CD4-positive, CD25-positive, alpha-beta regulatory T cell (primary cell): ENCODE results near the gene HSPB6. TPM values are rescaled to one million over a fixed set of nuclear protein-coding genes. Genes with fewer than 3 reads are reported as not detected.

Experiments
- ATAC-seq, 2 donors: fragments of 150-1000 bp; cut with Tn5 transposase; one replicate each; pipeline ENCODE4 v1.10.0; 2021; ENCODE audit warnings: low read depth in 2 of 2, moderate number of reproducible peaks in 2 of 2, moderate library complexity in 1 of 2
- DNase-seq, 3 donors: peaks; one replicate each; pipeline versions ENCODE4 v3.0.0 to v3.0.0-alpha.2; 2012 to 2022; ENCODE audit warnings: mixed read lengths in 1 of 3
- H3K27ac ChIP-seq: one replicate; pipeline ENCODE4 v1.7.0; 2013; ENCODE audit warnings: mild to moderate bottlenecking, low read length; ENCODE audit not compliant: insufficient read depth, poor library complexity, severe bottlenecking
- H3K27me3 ChIP-seq: one replicate; pipeline ENCODE4 v1.7.0; 2013; ENCODE audit warnings: low read length; ENCODE audit not compliant: control insufficient read depth, insufficient read depth
- H3K36me3 ChIP-seq: one replicate; pipeline ENCODE4 v1.7.0; 2013; ENCODE audit warnings: mild to moderate bottlenecking, low read length, moderate library complexity; ENCODE audit not compliant: control insufficient read depth, insufficient read depth
- H3K4me1 ChIP-seq: 2 replicates; pipeline ENCODE4 v1.7.0; 2013; ENCODE audit warnings: mild to moderate bottlenecking, low read length; ENCODE audit not compliant: insufficient read depth, control insufficient read depth, poor library complexity, severe bottlenecking
- H3K4me3 ChIP-seq: one replicate; pipeline ENCODE4 v1.7.0; 2013; ENCODE audit warnings: low read depth, mild to moderate bottlenecking, low read length, moderate library complexity
- H3K9me3 ChIP-seq, 2 experiments: 1 replicate in 1 of 2; 2 replicates in 1 of 2; pipeline ENCODE4 v1.7.0; 2013; ENCODE audit warnings: low read length in 2 of 2, mild to moderate bottlenecking in 1 of 2, moderate library complexity in 1 of 2; ENCODE audit not compliant: control insufficient read depth in 2 of 2
- H3K27ac Mint-ChIP-seq, 3 donors: one replicate each; pipeline ENCODE4 v1.8.0; 2020 to 2022; ENCODE audit warnings: mild to moderate bottlenecking in 3 of 3, mixed read lengths in 3 of 3, moderate library complexity in 2 of 3
- H3K27me3 Mint-ChIP-seq: one replicate; pipeline ENCODE4 v1.8.0; 2022; ENCODE audit warnings: mild to moderate bottlenecking, mixed read lengths
- H3K36me3 Mint-ChIP-seq: one replicate; pipeline ENCODE4 v1.8.0; 2020; ENCODE audit warnings: mixed read lengths
- H3K4me1 Mint-ChIP-seq, 4 donors: one replicate each; pipeline ENCODE4 v1.8.0; 2020 to 2022; ENCODE audit warnings: mixed read lengths in 4 of 4, mild to moderate bottlenecking in 1 of 4
- H3K4me3 Mint-ChIP-seq, 4 donors: one replicate each; pipeline ENCODE4 v1.8.0; 2020 to 2022; ENCODE audit warnings: mild to moderate bottlenecking in 4 of 4, mixed read lengths in 4 of 4, moderate library complexity in 3 of 4
- H3K9me3 Mint-ChIP-seq, 7 donors: one replicate each; pipeline ENCODE4 v1.8.0; 2020 to 2022; ENCODE audit warnings: mixed read lengths in 7 of 7, mild to moderate bottlenecking in 3 of 7, moderate library complexity in 2 of 7
- polyA plus RNA-seq, 4 donors: library from polyadenylated mRNA; unstranded; fragments of 300-500 nt; fragmentation: Illumina TruSeq; gene quantifications; one replicate each; pipeline ENCODE4 v1.2.3, GENCODE V29; 2021
- total RNA-seq: library from RNA; stranded (reverse); gene quantifications from one replicate; pipeline ENCODE4 v1.2.3, GENCODE V29; 2022

Gene HSPB6
- total and polyA plus RNA-seq, 5 donors from 2014 or later, result not detected

DNA sequence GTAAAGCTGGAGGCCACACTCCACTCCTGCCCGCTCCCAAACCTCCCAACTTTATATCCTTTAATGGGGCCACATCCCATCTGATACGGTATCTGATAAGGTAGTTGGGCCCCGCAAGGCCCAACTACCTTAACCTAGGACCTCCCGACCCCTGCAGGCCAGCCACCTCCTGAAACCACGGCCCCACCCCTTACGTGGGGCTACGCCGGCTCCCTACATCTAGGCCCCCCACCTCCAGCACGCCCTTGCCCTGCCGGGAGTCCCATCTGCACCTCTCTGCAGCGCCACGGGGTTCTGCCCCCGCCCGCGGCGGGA lies 16.8 kb downstream of the HSPB6 start:
- Mint-ChIP-seq H3K27me3 (peaks cover 6% of the 10 kb centered on the region), H3K4me3 (peak overlapping the region; percentile 91 to 98 (median 96)), H3K4me1 (peaks cover 0 to 70% (median 32%) of the 10 kb centered on the region in 4 donors), H3K36me3 (peaks cover 14% of the 10 kb centered on the region), H3K9me3 (no peaks in the 10 kb centered on the region), H3K27ac (peak overlapping the region in 2 of 3 donors; percentile 97 to 100)
- H3K4me3 ChIP-seq, result peak overlapping the region; percentile 44
- H3K27ac ChIP-seq, result peak overlapping the region; percentile 100
- no peaks in the 10 kb centered on the region for H3K27me3 ChIP-seq
- no peak for DNase-seq
- H3K9me3 ChIP-seq, result no peaks in the 10 kb centered on the region
- peaks cover 71% of the 10 kb centered on the region for H3K4me1 ChIP-seq
- no peak for ATAC-seq
- peaks cover 31% of the 10 kb centered on the region for H3K36me3 ChIP-seq

DNA sequence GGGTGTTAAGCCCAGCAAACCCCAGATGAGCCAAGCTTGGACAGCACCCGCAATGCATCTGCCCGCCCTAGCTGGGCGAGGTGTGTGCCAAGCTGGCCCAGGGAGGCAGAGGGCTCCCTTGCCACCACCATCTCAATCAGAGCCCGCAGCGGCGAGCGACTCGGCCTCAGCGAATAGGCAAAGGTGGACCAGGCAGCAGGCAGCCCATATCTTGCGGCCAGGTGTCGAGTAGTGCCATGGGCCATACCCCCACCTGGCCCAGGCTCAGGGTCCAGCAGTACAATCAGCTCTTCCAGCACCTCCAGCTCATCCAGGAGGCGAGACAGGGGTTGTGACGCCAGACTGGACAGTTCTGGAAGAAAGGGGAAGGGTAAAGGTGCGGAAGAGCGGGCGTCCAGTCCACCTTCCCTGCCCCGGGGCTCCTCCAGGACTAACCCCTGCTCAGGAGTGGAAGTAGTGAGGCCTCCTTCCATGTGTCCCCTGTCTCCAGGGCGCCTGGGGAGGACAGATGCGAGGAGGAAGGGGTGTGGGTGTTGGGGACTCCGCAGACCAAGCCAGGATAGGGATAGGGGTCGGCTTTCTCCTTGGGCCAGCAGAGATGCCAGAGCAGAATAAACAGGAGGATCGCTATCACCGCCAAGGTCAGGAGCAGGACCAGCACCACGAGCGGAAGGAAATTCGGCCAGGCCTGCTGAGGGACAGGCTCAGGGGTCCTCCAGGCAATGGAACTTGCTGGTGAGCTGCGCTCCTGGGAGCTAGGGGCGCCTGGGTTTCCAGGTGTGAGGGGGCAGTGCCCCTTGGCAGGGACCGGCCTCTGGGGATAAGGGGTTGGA lies 17.3 kb downstream of the HSPB6 start:
- Mint-ChIP-seq H3K36me3 (peaks cover 18% of the 10 kb centered on the region), H3K4me1 (peaks cover 0 to 71% (median 33%) of the 10 kb centered on the region in 4 donors), H3K27me3 (peaks cover 6% of the 10 kb centered on the region), H3K9me3 (no peaks in the 10 kb centered on the region), H3K27ac (peak overlapping the region in 1 of 3 donors; percentile 15), H3K4me3 (peak overlapping the region; percentile 91 to 98 (median 96))
- DNase-seq, result no peak
- Histone ChIP-seq H3K27ac (peak overlapping the region; percentile 5), H3K4me1 (peaks cover 68% of the 10 kb centered on the region), H3K4me3 (peak overlapping the region; percentile 44), H3K36me3 (peaks cover 36% of the 10 kb centered on the region), H3K27me3 (no peaks in the 10 kb centered on the region), H3K9me3 (no peaks in the 10 kb centered on the region)
- no peak for ATAC-seq

DNA sequence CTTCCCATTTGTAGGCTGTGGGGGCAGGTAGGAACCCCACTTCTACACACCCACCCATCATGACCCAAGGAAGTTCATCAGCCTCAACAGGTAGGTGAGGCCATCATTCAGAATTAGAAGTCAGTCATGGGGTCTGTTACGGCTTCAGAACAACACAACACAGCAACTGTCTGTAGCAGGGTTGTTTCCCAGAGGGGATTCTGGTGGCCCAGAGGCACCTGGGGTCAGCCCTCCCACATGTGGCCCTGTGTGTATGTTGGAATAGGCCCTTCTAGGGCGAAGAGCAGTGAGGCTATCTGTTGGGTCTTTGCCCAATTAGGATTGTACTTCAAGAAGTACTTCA lies 18.0 kb downstream of the HSPB6 start:
- ATAC-seq (no peak), DNase-seq (no peak)
- Histone ChIP-seq H3K36me3 (peaks cover 43% of the 10 kb centered on the region), H3K27me3 (no peaks in the 10 kb centered on the region), H3K4me3 (no peak overlapping the region), H3K27ac (peak overlapping the region; percentile 5), H3K9me3 (no peaks in the 10 kb centered on the region), H3K4me1 (peaks cover 62% of the 10 kb centered on the region)
- peaks cover 6% of the 10 kb centered on the region for H3K27me3 Mint-ChIP-seq
- H3K9me3 Mint-ChIP-seq, result peaks cover 0 to 2% (median 0%) of the 10 kb centered on the region in 7 donors
- peak overlapping the region; percentile 13 to 63 (median 52) for H3K4me3 Mint-ChIP-seq
- H3K4me1 Mint-ChIP-seq, result peaks cover 0 to 68% (median 31%) of the 10 kb centered on the region in 4 donors
- peaks cover 23% of the 10 kb centered on the region for H3K36me3 Mint-ChIP-seq
- peak overlapping the region in 2 of 3 donors; percentile 62 to 87 for H3K27ac Mint-ChIP-seq

GRCh38 chr19:35738021-35738886 lies 18.6 kb downstream of the HSPB6 start:
- peaks cover 0 to 2% (median 0%) of the 10 kb centered on the region in 7 donors for H3K9me3 Mint-ChIP-seq
- H3K4me1 Mint-ChIP-seq, result peaks cover 0 to 62% (median 29%) of the 10 kb centered on the region in 4 donors
- peak overlapping the region in 3 of 4 donors; percentile 48 to 95 (median 57) for H3K4me3 Mint-ChIP-seq
- no peaks in the 10 kb centered on the region for H3K9me3 ChIP-seq
- peak overlapping the region in 2 of 3 donors; percentile 62 to 87 for H3K27ac Mint-ChIP-seq
- no peak overlapping the region for H3K4me3 ChIP-seq
- H3K4me1 ChIP-seq, result peaks cover 56% of the 10 kb centered on the region
- peaks cover 6% of the 10 kb centered on the region for H3K27me3 Mint-ChIP-seq
- H3K27me3 ChIP-seq, result no peaks in the 10 kb centered on the region
- ATAC-seq, result no peak
- H3K36me3 Mint-ChIP-seq, result peaks cover 23% of the 10 kb centered on the region
- H3K36me3 ChIP-seq, result peaks cover 47% of the 10 kb centered on the region
- peak overlapping the region; percentile 5 for H3K27ac ChIP-seq
- DNase-seq, result no peak

DNA sequence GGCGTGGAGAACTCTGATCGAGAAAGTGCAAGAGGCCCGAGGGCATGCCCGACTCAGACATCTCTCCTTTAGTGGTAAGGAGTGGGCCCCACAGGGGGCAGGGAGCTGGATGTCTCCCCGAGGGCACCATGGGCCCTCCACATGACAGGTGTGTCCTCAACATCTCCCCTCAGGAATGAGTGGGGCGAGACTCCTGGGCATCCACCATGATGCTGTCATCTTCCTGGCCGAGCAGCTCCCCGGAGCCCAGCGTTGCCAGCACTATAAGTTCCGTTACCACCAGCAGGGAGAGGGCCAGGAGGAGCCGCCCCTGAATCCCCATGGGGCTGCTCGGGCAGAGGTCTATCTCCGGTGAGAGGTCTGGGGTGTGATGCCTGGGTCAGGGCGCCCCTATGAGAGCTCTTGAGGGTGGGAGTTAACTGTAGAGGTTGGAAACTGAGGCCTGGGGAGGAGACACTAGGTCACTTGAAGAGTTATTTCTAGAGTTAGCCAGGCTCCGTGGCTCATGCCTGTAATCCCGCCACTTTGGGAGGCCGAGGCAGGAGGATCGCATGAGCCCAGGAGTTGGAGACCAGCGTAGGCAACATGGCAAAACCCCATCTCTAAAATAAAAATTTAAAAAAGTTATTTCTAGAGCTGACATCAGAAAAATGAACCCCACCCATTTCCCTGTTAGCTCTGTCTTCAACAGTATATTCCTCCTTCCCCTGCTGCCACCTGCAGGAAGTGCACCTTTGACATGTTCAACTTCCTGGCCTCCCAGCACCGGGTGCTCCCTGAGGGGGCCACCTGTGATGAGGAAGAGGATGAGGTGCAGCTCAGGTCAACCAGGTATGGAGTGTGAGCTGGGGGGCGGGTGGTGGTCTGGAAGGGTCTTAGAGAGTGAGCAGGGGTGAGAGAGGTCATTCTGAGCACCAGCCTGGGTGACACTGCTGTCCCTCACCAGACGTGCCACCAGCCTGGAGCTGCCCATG lies 19.6 kb downstream of the HSPB6 start:
- peak in 2 of 3 donors; percentile 28 to 68 for DNase-seq
- H3K4me3 Mint-ChIP-seq, result peak overlapping the region; percentile 3 to 95 (median 64)
- no peaks in the 10 kb centered on the region for H3K27me3 ChIP-seq
- H3K4me3 ChIP-seq, result no peak overlapping the region
- peaks cover 45% of the 10 kb centered on the region for H3K4me1 ChIP-seq
- ATAC-seq, result no peak
- H3K9me3 ChIP-seq, result no peaks in the 10 kb centered on the region
- peaks cover 19% of the 10 kb centered on the region for H3K36me3 Mint-ChIP-seq
- peaks cover 0 to 54% (median 25%) of the 10 kb centered on the region in 4 donors for H3K4me1 Mint-ChIP-seq
- H3K27ac ChIP-seq, result no peak overlapping the region
- peak overlapping the region in 2 of 3 donors; percentile 52 to 79 for H3K27ac Mint-ChIP-seq
- H3K9me3 Mint-ChIP-seq, result peaks cover 0 to 2% (median 0%) of the 10 kb centered on the region in 7 donors
- H3K27me3 Mint-ChIP-seq, result peaks cover 3% of the 10 kb centered on the region
- peaks cover 48% of the 10 kb centered on the region for H3K36me3 ChIP-seq

DNA sequence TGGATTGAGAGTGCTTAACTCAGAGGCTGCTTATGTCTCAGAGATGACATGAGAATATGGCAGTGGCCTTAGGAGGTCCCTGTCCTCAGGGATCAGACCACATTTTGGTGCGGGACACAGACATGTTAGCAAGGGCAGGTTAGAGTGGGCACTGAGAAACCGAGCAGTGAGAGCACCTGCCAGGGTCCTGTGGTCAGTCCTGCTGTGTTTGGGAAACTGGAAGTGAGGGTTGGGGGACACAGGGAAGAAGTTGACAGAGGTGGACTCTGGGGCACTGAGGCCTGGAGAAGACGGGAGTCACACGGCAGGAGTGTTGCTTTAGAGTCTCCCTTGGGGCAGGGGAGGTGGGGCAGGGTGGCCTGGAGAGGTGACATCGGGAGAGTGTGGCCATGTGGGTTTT lies 21.9 kb downstream of the HSPB6 start:
- Histone ChIP-seq H3K4me1 (peaks cover 26% of the 10 kb centered on the region), H3K27me3 (no peaks in the 10 kb centered on the region), H3K9me3 (no peaks in the 10 kb centered on the region), H3K36me3 (peaks cover 70% of the 10 kb centered on the region), H3K4me3 (no peak overlapping the region), H3K27ac (no peak overlapping the region)
- ATAC-seq (no peak), DNase-seq (no peak)
- H3K27ac Mint-ChIP-seq, result peak overlapping the region in 1 of 3 donors; percentile 80
- H3K4me3 Mint-ChIP-seq, result peak overlapping the region in 1 of 4 donors; percentile 5
- peaks cover 0 to 44% (median 17%) of the 10 kb centered on the region in 4 donors for H3K4me1 Mint-ChIP-seq
- H3K27me3 Mint-ChIP-seq, result no peaks in the 10 kb centered on the region
- H3K9me3 Mint-ChIP-seq, result peaks cover 0 to 2% (median 0%) of the 10 kb centered on the region in 7 donors
- peaks cover 31% of the 10 kb centered on the region for H3K36me3 Mint-ChIP-seq

GRCh38 chr19:35734273-35734672 lies 22.6 kb downstream of the HSPB6 start:
- Histone ChIP-seq H3K4me1 (peaks cover 20% of the 10 kb centered on the region), H3K36me3 (peaks cover 76% of the 10 kb centered on the region), H3K9me3 (no peaks in the 10 kb centered on the region), H3K4me3 (no peak overlapping the region), H3K27me3 (no peaks in the 10 kb centered on the region), H3K27ac (no peak overlapping the region)
- H3K36me3 Mint-ChIP-seq, result peaks cover 35% of the 10 kb centered on the region
- H3K27me3 Mint-ChIP-seq, result no peaks in the 10 kb centered on the region
- ATAC-seq, result no peak
- DNase-seq, result no peak
- peak overlapping the region in 2 of 4 donors; percentile 66 to 67 for H3K4me3 Mint-ChIP-seq
- peaks cover 0 to 38% (median 14%) of the 10 kb centered on the region in 4 donors for H3K4me1 Mint-ChIP-seq
- peaks cover 0 to 2% (median 0%) of the 10 kb centered on the region in 7 donors for H3K9me3 Mint-ChIP-seq
- H3K27ac Mint-ChIP-seq, result peak overlapping the region in 2 of 3 donors; percentile 80 to 91
